Measurements from ENCODE around the gene SFTPD. TPM values are rescaled to one million over a fixed set of nuclear protein-coding genes. Genes with fewer than 3 reads are reported as not detected.

The SFTPD gene
- total and polyA plus RNA-seq, 9 of the 15 experiments (the other 6 are each of a cell fraction or from before 2014, with no cell fraction given), result 0.20 TPM; not detected in 8

GRCh38 chr10:79937701-79938151 is 11.2 kb downstream of the SFTPD start:
- H3K36me3 ChIP-seq (ENCODE audit: control insufficient read depth, insufficient read depth, low read length), result no peaks in the 10 kb centered on the region
- in situ Hi-C loops (cut with MboI), result loop anchor here (10.0 kb wide), 1 partner anchor 373 kb away; the partner anchor contains the start of gene SFTPA2
- no peaks in the 10 kb centered on the region for H3K4me1 ChIP-seq (replicated peaks in 1 of 2; ENCODE audit: control insufficient read depth in 2 of 2, insufficient read depth in 2 of 2, low read length in 2 of 2)
- no TSS peak for BruUV-seq (replicated peaks)
- CTCF ChIA-PET (ENCODE audit: low intra/inter-chr PET ratio), result no interaction called here
- H3K4me2 ChIP-seq (ENCODE audit: insufficient read depth, low read length), result no peak overlapping the region
- no peak for DNase-seq (ENCODE audit: extremely low read depth in 1 of 4, low spot score in 3 of 4)
- POLR2A ChIA-PET, result interaction anchor here (1.3 kb wide), 1 partner anchor 12 kb away, joined by 3 read pairs; no protein-coding TSS in a partner anchor
- H3K9me3 ChIP-seq (replicated peaks; ENCODE audit: control insufficient read depth, insufficient read depth, low read depth, low read length), result no peaks in the 10 kb centered on the region
- no peak overlapping the region for H3K4me3 ChIP-seq
- no peak for FAIRE-seq
- WGBS (ENCODE audit: insufficient coverage, low coverage, missing lambda C conversion rate), result 0% methylated on average over 10 of the region's 10 CpGs
- no peaks in the 10 kb centered on the region for H3K79me2 ChIP-seq (ENCODE audit: control insufficient read depth, insufficient read depth, low read length)
- H3K9me1 ChIP-seq (ENCODE audit: control insufficient read depth, insufficient read depth, low read length), result no peaks in the 10 kb centered on the region
- H3K9ac ChIP-seq (ENCODE audit: insufficient read depth in 1 of 2, low read depth in 2 of 2, low read length in 2 of 2), result no peak overlapping the region
- no peak for TF ChIP-seq STAT6 (CRISPR knock-in tag; IDR thresholded peaks at IDR 0.05)
- no peak for TF ChIP-seq YY1 (IDR thresholded peaks at IDR 0.05; ENCODE audit: borderline replicate concordance in 1 of 3, control insufficient read depth in 1 of 3, extremely low read depth in 1 of 3, insufficient read depth in 3 of 3, insufficient read length in 1 of 3, insufficient replicate concordance in 2 of 3, low read depth in 1 of 3, low read length in 2 of 3)
- TF ChIP-seq ZBTB33 (CRISPR knock-in tag; IDR thresholded peaks at IDR 0.05), result no peak
- TF ChIP-seq GTF2A2 (tag; IDR thresholded peaks at IDR 0.05), result no peak
- ATAC-seq, result no peak
- intact Hi-C loops (cut with micrococcal nuclease), result loop anchor here (10.0 kb wide), 1 partner anchor 187 kb away; no protein-coding TSS in a partner anchor
- peaks cover 30 to 67% of the 10 kb centered on the region in 2 experiments; a peak in 4 of 5 replicates for H3K27me3 ChIP-seq (ENCODE audit: control insufficient read depth in 2 of 2, insufficient read depth in 2 of 2, low read length in 2 of 2)
- no peak overlapping the region for H3K27ac ChIP-seq (ENCODE audit: extremely low read depth, low read depth, low read length)
- H4K20me1 ChIP-seq (replicated peaks; ENCODE audit: control insufficient read depth, insufficient read depth, low read length), result no peaks in the 10 kb centered on the region
- no peak overlapping the region for H2AFZ ChIP-seq (ENCODE audit: low read depth, low read length)
